ENCODE data around the gene MARK3.

- TF ChIP-seq CTCF (IDR thresholded peaks at IDR 0.05; ENCODE audit: insufficient read depth, low read depth, low read length) (no peak), EZH2 (IDR thresholded peaks at IDR 0.05; ENCODE audit: insufficient read depth, low read length) (no peak)
Observed at GRCh38 chr14:103495854-103496253, 110.6 kb downstream of the MARK3 start.
